ENCODE results near the gene ADAMTS20. TPM values are rescaled to one million over a fixed set of nuclear protein-coding genes. Genes with fewer than 3 reads are reported as not detected.

Gene ADAMTS20
- total RNA-seq, 1 donor from 2014 or later, result 0.06 TPM

- DNase-seq (ENCODE audit: low read depth), result no peak
- no peak for TF ChIP-seq CTCF (conservative IDR thresholded peaks at IDR 0.05; ENCODE audit: low read depth, low read length)
- H3K4me3 ChIP-seq (ENCODE audit: low read depth, low read length), result no peak overlapping the region
Observed at GRCh38 chr12:43318021-43318420, 234.0 kb downstream of the ADAMTS20 start.

GRCh38 chr12:43317156-43317555 lies 234.8 kb downstream of the ADAMTS20 start:
- no peak for DNase-seq (ENCODE audit: low read depth)
- H3K4me3 ChIP-seq (ENCODE audit: low read depth, low read length), result no peak overlapping the region
- TF ChIP-seq CTCF (conservative IDR thresholded peaks at IDR 0.05; ENCODE audit: low read depth, low read length), result no peak

GRCh38 chr12:43316520-43316919 lies 235.5 kb downstream of the ADAMTS20 start:
- no peak for DNase-seq (ENCODE audit: low read depth)
- H3K4me3 ChIP-seq (ENCODE audit: low read depth, low read length), result no peak overlapping the region
- no peak for TF ChIP-seq CTCF (conservative IDR thresholded peaks at IDR 0.05; ENCODE audit: low read depth, low read length)

GRCh38 chr12:43315961-43316360 lies 236.0 kb downstream of the ADAMTS20 start:
- H3K4me3 ChIP-seq (ENCODE audit: low read depth, low read length), result no peak overlapping the region
- TF ChIP-seq CTCF (conservative IDR thresholded peaks at IDR 0.05; ENCODE audit: low read depth, low read length), result no peak
- DNase-seq (ENCODE audit: low read depth), result no peak

GRCh38 chr12:43312991-43313505 lies 239.0 kb downstream of the ADAMTS20 start:
- no peak overlapping the region for H3K4me3 ChIP-seq (ENCODE audit: low read depth, low read length)
- DNase-seq (ENCODE audit: low read depth), result no peak
- TF ChIP-seq CTCF (conservative IDR thresholded peaks at IDR 0.05; ENCODE audit: low read depth, low read length), result no peak

GRCh38 chr12:43310596-43310995 lies 241.4 kb downstream of the ADAMTS20 start:
- H3K4me3 ChIP-seq (ENCODE audit: low read depth, low read length), result no peak overlapping the region
- TF ChIP-seq CTCF (conservative IDR thresholded peaks at IDR 0.05; ENCODE audit: low read depth, low read length), result no peak
- no peak for DNase-seq (ENCODE audit: low read depth)

- TF ChIP-seq CTCF (conservative IDR thresholded peaks at IDR 0.05; ENCODE audit: low read depth, low read length), result no peak
- H3K4me3 ChIP-seq (ENCODE audit: low read depth, low read length), result no peak overlapping the region
- no peak for DNase-seq (ENCODE audit: low read depth)
Observed at GRCh38 chr12:43309959-43310358, 242.0 kb downstream of the ADAMTS20 start.
